ENCODE results near the gene HSBP1.

The HSBP1 gene

GRCh38 chr16:83803811-83804210, 4.0 kb upstream of the HSBP1 start:
- no peak for DNase-seq (ENCODE audit: low read depth, low spot score)

- DNase-seq (ENCODE audit: low read depth, low spot score), result no peak
Measured at GRCh38 chr16:83804366-83804765, 3.4 kb upstream of the HSBP1 start.

- no peak for DNase-seq (ENCODE audit: low read depth, low spot score)
Measured at GRCh38 chr16:83806036-83806435, 1.7 kb upstream of the HSBP1 start.

- DNase-seq (ENCODE audit: low read depth, low spot score), result no peak
Measured at GRCh38 chr16:83806731-83807130, 1.0 kb upstream of the HSBP1 start.

GRCh38 chr16:83807327-83807709, 460 bp upstream of the HSBP1 start:
- no peak for DNase-seq (ENCODE audit: low read depth, low spot score)

GRCh38 chr16:83808573-83809014, 816 bp downstream of the HSBP1 start:
- no peak for DNase-seq (ENCODE audit: low read depth, low spot score)

- no peak for DNase-seq (ENCODE audit: low read depth, low spot score)
Measured at GRCh38 chr16:83809092-83809491, 1.3 kb downstream of the HSBP1 start.

GRCh38 chr16:83810901-83811300, 3.1 kb downstream of the HSBP1 start:
- no peak for DNase-seq (ENCODE audit: low read depth, low spot score)

- peak; percentile 88 for DNase-seq (ENCODE audit: low read depth, low spot score)
Measured at GRCh38 chr16:83813823-83814658, 6.3 kb downstream of the HSBP1 start.

GRCh38 chr16:83814659-83814985, 6.8 kb downstream of the HSBP1 start:
- no peak for DNase-seq (ENCODE audit: low read depth, low spot score)

GRCh38 chr16:83817022-83817421, 9.2 kb downstream of the HSBP1 start:
- DNase-seq (ENCODE audit: low read depth, low spot score), result no peak

GRCh38 chr16:83818276-83818675, 10.5 kb downstream of the HSBP1 start:
- no peak for DNase-seq (ENCODE audit: low read depth, low spot score)

- no peak for DNase-seq (ENCODE audit: low read depth, low spot score)
Measured at GRCh38 chr16:83819361-83819760, 11.6 kb downstream of the HSBP1 start.

GRCh38 chr16:83826146-83826913, 18.6 kb downstream of the HSBP1 start:
- no peak for DNase-seq (ENCODE audit: low read depth, low spot score)

- DNase-seq (ENCODE audit: low read depth, low spot score), result no peak
Measured at GRCh38 chr16:83830091-83830768, 22.5 kb downstream of the HSBP1 start.

GRCh38 chr16:83830769-83831455, 23.1 kb downstream of the HSBP1 start:
- DNase-seq (ENCODE audit: low read depth, low spot score), result no peak

- no peak for DNase-seq (ENCODE audit: low read depth, low spot score)
Measured at GRCh38 chr16:83831456-83831987, 23.7 kb downstream of the HSBP1 start.

GRCh38 chr16:83833921-83834320, 26.1 kb downstream of the HSBP1 start:
- DNase-seq (ENCODE audit: low read depth, low spot score), result no peak

GRCh38 chr16:83835586-83836566, 28.1 kb downstream of the HSBP1 start:
- DNase-seq (ENCODE audit: low read depth, low spot score), result no peak

- no peak for DNase-seq (ENCODE audit: low read depth, low spot score)
Measured at GRCh38 chr16:83837566-83837965, 29.8 kb downstream of the HSBP1 start.
